GM10266 (cell line): Measurements from ENCODE around the gene SLC2A5.

ENCODE experiments used
- DNase-seq: peaks from one replicate; pipeline ENCODE4 v3.0.0; 2012; ENCODE audit errors: extremely low spot score
- CTCF ChIP-seq: IDR thresholded peaks from 2 replicates; pipeline ENCODE4 v1.5.1; 2012; ENCODE audit warnings: mild to moderate bottlenecking, low read depth; ENCODE audit not compliant: control insufficient read depth, insufficient read depth; ENCODE audit errors: missing control alignments

The SLC2A5 gene

GRCh38 chr1:9071554-9072235 is 2.3 kb upstream of the SLC2A5 start:
- no peak for TF ChIP-seq CTCF
- no peak for DNase-seq

- DNase-seq = no peak
- no peak for TF ChIP-seq CTCF
Measured at GRCh38 chr1:9070486-9070885, 1.1 kb upstream of the SLC2A5 start.

GRCh38 chr1:9068981-9069325 is 482 bp downstream of the SLC2A5 start:
- no peak for DNase-seq
- TF ChIP-seq CTCF = no peak

- TF ChIP-seq CTCF = no peak
- no peak for DNase-seq
Measured at GRCh38 chr1:9066945-9067807, 2.3 kb downstream of the SLC2A5 start.

- no peak for DNase-seq
- no peak for TF ChIP-seq CTCF
Measured at GRCh38 chr1:9065213-9065751, 4.2 kb downstream of the SLC2A5 start.

GRCh38 chr1:9062846-9063245 is 6.6 kb downstream of the SLC2A5 start:
- no peak for DNase-seq
- TF ChIP-seq CTCF = no peak

- DNase-seq = no peak
- TF ChIP-seq CTCF = no peak
Measured at GRCh38 chr1:9062021-9062471, 7.4 kb downstream of the SLC2A5 start.
